ENCODE measurements around the gene EIF3A. TPM values are rescaled to one million over a fixed set of nuclear protein-coding genes. Genes with fewer than 3 reads are reported as not detected.

Gene EIF3A
- total and polyA plus RNA-seq, 4 donors = 27.5 to 88.9 (median 47.6) TPM

GRCh38 chr10:119045561-119045960 is 35.1 kb downstream of the EIF3A start:
- WGBS = 89% methylated on average over 7 of the region's 7 CpGs
- H3K4me3 ChIP-seq (ENCODE audit: low read depth in 1 of 3, low read length in 3 of 3) = no peak overlapping the region
- H3K9me3 ChIP-seq (ENCODE audit: control insufficient read depth in 4 of 4, low read length in 3 of 4) = no peaks in the 10 kb centered on the region
- peaks cover 0 to 3% (median 2%) of the 10 kb centered on the region in 4 donors for H3K4me1 ChIP-seq (ENCODE audit: control insufficient read depth in 4 of 4, insufficient read depth in 4 of 4, low read length in 3 of 4)
- no peak overlapping the region for H3K27ac ChIP-seq (ENCODE audit: low read depth in 1 of 2, low read length in 2 of 2)
- TF ChIP-seq CTCF (IDR thresholded peaks at IDR 0.05; ENCODE audit: low read depth, low read length, missing input control) = no peak
- no peak for TF ChIP-seq EGR1 (IDR thresholded peaks at IDR 0.05; ENCODE audit: low read depth in 2 of 2)
- no peak for TF ChIP-seq NR2F2 (IDR thresholded peaks at IDR 0.05)
- no peak for TF ChIP-seq ATF3 (IDR thresholded peaks at IDR 0.05)
- no peak for TF ChIP-seq ZBTB33 (IDR thresholded peaks at IDR 0.05)
- no peak for TF ChIP-seq REST (IDR thresholded peaks at IDR 0.05)
- TF ChIP-seq MAX (IDR thresholded peaks at IDR 0.05) = no peak
- H3K9ac ChIP-seq (ENCODE audit: low read depth in 1 of 2, low read length in 2 of 2) = no peak overlapping the region
- H3K27me3 ChIP-seq (ENCODE audit: control insufficient read depth in 4 of 4, insufficient read depth in 4 of 4, low read length in 3 of 4) = no peaks in the 10 kb centered on the region
- H3K36me3 ChIP-seq (ENCODE audit: control insufficient read depth in 4 of 4, insufficient read depth in 3 of 4, low read depth in 1 of 4, low read length in 3 of 4) = peaks cover 29 to 78% (median 68%) of the 10 kb centered on the region in 4 donors
- no peak for DNase-seq (ENCODE audit: low spot score)

GRCh38 chr10:119042169-119042568 is 38.4 kb downstream of the EIF3A start:
- 97% methylated on average over 26 of the region's 26 CpGs for WGBS
- Histone ChIP-seq H3K4me1 (ENCODE audit: control insufficient read depth in 4 of 4, insufficient read depth in 4 of 4, low read length in 3 of 4) (no peaks in the 10 kb centered on the region), H3K27ac (ENCODE audit: low read depth in 1 of 2, low read length in 2 of 2) (no peak overlapping the region), H3K4me3 (ENCODE audit: low read depth in 1 of 3, low read length in 3 of 3) (no peak overlapping the region), H3K9me3 (ENCODE audit: control insufficient read depth in 4 of 4, low read length in 3 of 4) (no peaks in the 10 kb centered on the region), H3K36me3 (ENCODE audit: control insufficient read depth in 4 of 4, insufficient read depth in 3 of 4, low read depth in 1 of 4, low read length in 3 of 4) (peaks cover 33 to 75% (median 65%) of the 10 kb centered on the region in 4 donors), H3K9ac (ENCODE audit: low read depth in 1 of 2, low read length in 2 of 2) (no peak overlapping the region), H3K27me3 (ENCODE audit: control insufficient read depth in 4 of 4, insufficient read depth in 4 of 4, low read length in 3 of 4) (no peaks in the 10 kb centered on the region)
- DNase-seq (ENCODE audit: low spot score) = no peak
- TF ChIP-seq GABPA (IDR thresholded peaks at IDR 0.05 in 1 of 2, conservative IDR thresholded peaks at IDR 0.05 in 1 of 2) (no peak), JUND (IDR thresholded peaks at IDR 0.05) (no peak), HNF4A (conservative IDR thresholded peaks at IDR 0.05) (no peak), HNF4G (IDR thresholded peaks at IDR 0.05) (no peak), MAX (IDR thresholded peaks at IDR 0.05) (no peak), REST (IDR thresholded peaks at IDR 0.05) (no peak), RXRA (IDR thresholded peaks at IDR 0.05) (no peak), CTCF (IDR thresholded peaks at IDR 0.05; ENCODE audit: low read depth, low read length, missing input control) (no peak), FOXA2 (IDR thresholded peaks at IDR 0.05) (no peak), YY1 (IDR thresholded peaks at IDR 0.05) (no peak), ZBTB33 (IDR thresholded peaks at IDR 0.05) (no peak), FOXA1 (IDR thresholded peaks at IDR 0.05) (no peak)

Measured in liver (tissue), 9 donors.